ENCODE results near the gene SEC14L1.

Gene SEC14L1

DNA sequence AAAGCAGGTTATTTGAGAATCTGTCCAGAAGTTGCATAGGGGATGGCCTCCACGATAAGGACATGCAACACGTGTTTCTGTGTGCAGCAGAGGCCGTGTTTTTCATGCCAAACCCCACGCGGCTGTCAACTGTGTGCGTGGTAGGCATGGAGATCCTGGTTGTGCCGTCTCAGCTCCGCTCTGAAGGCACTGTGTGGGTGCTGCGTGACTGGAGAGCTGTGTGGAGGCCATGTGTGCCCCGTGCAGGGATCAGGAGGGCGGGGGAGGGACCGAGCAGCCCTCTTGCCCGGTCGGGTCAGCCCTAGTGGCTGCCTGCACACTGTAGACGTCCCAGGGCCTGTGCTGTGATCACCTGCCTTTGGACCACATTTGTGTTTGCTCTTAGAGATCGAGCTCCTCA, 74.5 kb downstream of the SEC14L1 start:
- no peak for DNase-seq

DNA sequence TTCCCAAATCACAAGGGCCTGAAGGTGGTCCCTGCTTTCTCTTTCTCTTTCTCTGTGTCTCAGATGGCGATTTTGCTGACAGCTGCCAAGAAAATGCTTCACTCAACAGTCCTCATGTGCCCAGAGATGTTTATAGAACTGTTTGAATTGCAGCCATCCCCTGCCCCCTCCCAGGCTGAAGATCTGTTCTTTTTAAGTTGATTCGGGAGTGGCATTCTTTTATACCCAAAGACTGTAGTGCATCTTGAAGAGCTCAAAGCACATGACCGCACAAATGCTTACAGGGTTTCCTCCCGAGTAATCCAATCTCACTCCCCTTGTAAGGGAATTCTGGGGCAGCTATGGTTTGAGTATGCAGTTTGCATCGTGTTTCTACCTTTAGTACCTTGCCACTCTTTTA, 75.7 kb downstream of the SEC14L1 start:
- no peak for DNase-seq

DNA sequence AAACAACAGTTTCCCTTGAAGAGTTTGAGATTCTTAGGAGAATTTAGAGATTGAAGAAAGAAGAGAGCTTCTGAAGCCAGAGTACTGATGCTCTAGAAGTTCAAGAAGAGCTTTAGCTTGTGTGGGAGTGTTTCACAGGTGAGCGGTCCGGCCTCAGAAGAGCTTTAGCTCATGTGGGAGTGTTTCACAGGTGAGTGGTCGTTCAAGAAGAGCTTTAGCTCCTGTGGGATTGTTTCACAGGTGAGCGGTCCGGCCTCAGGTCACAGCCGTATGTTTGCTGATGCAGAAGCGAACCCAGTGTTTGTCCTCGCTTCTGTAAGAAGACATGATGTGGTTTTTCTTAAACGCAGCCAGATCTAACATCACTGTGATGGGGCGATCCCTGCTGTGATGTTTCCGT, 76.4 kb downstream of the SEC14L1 start:
- no peak for DNase-seq

DNA sequence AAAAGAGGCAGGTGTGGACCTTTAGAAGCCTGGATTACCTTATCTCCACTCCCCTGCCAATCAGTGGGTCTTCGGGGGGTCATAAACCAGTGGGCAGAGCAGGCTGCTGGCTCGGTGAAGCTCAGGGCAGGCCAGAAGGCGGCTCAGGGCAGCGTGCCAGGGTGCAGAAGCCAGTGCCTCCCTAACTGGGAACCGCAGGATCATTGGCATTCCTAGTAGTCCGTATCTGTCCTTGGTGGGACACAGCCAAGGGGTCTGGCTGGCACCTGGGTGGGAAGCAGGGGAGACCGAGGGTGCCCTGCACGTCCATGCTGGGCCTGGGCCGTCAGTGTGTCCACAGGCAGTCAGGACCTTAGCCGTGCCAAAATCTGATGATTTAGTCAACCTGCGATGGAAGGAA, 76.8 kb downstream of the SEC14L1 start:
- DNase-seq, result no peak

DNA sequence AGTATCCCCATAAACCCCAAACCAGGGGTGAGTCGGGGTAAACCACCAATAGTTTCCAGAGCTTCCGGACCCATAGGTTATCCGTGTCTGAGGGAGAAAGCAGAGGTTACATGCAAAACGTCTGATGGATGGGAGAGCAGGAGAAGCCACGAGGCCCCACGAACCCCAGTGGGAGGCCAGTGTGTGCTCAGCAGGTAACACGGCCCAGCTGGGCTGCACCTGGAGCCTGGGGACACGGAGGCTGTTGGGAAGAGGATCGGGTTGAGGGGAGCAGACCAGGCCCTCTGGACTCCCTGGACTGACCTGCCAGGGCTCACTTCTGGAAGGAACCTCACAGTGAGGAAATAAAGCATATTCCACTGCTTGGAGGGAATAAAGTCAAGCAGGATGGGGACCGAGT, 78.1 kb downstream of the SEC14L1 start:
- DNase-seq, result no peak

DNA sequence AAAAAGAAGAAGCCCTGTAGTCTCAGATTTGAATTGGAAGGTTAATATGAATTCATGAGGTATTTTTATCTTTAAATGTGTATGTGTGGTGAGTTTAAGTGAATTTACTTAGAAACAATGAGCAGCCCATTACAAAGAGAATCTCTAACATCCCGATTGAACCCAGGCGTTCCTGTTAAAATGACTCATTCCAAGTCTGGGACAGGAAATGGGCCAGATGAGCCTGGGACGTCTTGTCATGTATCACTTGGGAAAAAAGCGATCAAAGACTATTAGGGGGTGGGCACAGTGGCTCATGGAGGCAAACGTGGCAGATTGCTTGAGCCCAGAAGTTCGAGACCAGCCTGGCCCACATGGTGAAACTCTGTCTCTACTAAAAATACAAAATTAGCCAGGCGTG, 81.6 kb downstream of the SEC14L1 start:
- DNase-seq, result no peak

DNA sequence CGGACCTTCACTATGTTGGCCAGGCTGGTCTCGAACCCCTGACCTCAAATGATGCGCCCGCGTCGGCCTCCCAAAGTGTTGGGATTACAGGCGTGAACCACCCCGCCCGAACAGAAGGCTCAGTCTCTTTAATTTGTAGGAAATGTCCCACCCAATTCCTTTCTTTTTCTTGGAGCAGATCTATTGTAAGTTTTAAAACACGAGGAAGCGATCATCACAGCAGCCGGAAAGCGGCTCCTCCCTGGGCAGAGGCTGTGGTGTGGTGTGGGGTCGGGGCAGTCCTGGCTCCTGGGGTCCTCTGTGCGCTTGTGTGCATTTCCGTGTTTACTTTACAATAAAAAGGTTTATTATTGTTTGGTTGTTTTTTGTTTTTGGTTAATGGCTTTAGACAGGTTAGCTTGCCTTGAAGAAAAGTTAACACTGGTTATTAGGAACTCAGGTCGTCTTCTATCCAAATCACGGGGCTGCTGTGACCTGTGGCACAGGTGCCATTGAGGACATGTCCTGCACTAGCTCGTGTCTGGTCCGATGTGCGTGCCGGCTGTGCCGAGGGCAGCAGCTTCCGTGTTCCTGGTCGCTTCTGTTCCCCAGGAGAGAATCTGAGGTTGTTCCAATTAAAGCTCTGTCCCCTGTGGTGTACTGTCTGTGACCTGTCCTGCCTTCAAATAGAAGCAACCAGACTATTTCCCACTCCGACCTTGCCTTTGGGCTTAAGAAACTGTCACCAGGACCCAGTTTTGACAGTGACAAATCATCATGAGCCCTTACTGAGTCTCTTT, 83.1 kb downstream of the SEC14L1 start:
- no peak for DNase-seq

DNA sequence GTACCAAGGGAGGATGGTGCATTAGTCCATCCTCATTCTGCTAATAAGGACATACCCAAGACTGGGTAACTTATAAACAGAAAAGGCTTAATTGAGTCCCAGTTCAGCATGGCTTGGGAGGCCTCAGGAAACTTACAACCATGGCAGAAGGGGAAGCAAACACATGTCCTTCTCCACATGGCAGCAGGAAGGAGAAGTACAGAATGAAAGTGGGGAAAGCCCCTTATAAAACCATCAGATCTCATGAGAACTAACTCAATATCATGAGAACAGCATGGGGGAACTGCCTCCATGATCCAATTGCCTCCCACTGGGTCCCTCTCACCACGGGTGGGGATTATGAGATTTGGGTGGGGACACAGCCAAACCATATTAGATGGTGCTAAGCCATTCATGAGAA, 84.5 kb downstream of the SEC14L1 start:
- DNase-seq, result peak; percentile 58

DNA sequence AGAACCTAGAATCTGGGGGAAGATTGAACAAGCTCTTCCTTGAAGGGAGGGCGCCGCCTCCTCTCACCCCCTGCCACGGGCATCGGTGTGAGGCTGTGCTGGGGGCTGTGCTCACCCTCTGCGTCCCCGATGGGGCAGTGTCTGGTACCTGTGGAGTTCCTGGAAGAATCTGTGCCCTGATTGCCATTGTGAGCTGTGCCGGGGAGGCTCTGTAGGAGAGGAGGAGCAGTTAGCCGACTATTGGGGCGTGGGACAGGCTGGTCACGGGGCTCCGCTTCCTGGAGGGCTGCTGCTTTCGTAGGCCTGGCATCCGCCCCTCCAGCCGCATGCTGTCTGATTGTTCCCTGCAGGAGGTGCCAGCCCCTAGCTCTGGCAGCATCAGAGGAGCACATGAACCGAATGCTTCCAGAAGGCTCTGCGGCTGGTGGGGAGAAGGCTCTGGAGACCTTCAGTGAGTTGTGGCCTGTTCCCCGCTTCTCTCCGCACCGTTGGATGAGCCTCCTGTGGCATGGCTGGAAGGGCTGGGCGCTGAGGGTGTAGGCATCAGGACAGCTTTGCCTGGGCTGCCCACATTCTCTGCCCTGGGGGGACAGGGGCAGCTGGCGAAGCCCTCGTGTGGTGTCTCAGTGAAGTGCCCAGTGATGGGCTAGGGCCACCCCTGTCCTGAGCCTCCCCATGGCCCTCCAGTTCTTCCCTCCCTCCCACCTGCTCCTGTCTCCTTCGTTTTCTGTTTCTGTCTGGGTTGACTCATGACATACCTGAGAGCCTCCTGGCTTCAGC, 86.9 kb downstream of the SEC14L1 start:
- no peak for DNase-seq

DNA sequence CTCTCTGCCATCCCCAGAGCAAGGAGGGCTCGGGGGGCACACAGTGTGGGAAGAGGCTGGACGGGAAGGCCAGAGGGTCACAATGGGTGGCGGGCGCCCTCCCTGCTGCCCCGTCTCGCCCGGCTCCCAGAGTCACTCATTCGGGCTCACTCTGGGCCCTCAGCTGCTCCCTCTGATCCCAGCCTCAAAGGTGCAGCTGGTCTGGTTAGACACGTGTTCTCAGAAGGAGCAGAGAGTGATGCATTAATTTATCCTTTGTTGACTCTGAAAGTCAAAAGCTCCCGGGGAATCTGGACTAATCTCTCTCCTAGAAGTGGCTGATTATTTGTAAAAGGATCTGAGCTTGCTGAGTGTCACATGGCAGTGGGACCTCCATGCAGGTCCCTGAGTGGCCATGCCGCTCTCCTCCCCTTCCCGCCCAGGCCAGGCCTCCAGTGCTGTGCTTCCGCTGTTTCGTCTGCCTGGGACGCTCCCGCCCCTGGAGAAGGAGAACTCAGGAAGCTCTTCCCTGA, 87.5 kb downstream of the SEC14L1 start:
- peak; percentile 34 for DNase-seq

DNA sequence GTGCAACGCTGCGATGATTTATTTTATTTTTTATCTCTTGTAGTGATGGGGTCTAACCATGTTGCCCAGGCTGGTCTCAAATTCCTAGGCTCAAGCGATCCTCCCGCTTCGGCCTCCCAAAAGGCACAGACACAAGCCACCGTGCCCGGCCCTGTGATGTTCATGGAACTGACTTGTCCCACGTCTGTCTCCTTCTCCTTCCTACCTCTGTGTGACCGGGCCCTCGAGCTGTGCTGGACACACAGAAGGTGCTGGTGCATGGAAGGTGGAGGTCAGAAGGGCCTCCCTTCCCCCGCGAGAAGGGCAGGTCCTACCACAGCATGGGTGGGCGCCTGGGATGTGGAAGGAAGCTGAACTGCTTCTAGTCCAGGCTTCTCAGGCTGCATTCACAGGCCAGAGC, 88.0 kb downstream of the SEC14L1 start:
- no peak for DNase-seq

DNA sequence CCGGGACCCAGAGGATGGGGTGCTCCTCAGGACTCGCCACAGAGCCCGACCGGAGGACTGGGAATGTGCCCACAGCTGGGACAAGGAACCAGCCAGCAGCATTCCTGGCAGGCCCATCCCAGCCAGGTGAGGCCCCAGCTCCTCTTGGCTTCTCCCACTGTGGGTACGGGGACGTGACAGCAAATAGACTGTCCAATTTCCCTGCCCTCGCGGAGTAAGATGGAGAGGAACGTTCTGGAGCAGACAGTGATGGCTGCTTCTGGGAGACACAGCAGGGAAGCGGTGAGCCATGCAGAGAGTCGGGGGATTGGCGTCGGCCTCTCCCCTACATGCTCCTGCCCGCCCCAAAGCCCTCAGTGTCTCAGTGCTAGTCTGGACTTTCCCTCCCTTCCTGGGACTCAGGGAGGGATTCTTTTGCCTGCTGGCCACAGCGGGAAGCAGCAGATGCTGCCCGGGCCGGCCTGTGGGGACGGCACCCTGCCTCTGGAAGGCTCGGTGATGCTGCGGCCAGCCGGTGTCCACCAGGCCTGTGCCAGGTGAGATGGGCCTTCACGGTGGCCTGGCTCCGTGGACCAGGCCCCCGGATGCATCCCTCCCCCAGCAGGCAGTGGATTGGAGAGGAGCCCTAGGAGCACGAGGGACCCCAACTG, 89.1 kb downstream of the SEC14L1 start:
- DNase-seq, result no peak

DNA sequence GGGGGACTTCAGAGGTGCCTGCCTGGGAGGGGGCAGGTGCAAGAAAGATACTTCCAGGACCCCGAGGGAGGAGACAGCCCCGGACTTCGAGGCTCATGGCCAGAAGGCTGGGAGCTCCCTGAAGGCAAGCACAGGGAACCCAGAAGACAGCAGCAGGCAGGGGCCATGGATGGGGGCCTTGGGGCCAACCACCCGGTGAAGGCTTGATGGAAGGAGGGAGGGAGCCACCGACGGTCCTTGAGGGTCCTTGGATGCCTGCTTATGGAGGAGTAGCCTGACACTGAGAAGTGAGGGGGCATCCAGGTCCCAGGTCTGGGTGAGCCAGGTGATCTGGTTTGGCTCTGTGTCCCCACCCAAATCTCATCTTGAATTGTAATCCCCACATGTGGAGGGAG, 89.7 kb downstream of the SEC14L1 start:
- DNase-seq, result no peak

DNA sequence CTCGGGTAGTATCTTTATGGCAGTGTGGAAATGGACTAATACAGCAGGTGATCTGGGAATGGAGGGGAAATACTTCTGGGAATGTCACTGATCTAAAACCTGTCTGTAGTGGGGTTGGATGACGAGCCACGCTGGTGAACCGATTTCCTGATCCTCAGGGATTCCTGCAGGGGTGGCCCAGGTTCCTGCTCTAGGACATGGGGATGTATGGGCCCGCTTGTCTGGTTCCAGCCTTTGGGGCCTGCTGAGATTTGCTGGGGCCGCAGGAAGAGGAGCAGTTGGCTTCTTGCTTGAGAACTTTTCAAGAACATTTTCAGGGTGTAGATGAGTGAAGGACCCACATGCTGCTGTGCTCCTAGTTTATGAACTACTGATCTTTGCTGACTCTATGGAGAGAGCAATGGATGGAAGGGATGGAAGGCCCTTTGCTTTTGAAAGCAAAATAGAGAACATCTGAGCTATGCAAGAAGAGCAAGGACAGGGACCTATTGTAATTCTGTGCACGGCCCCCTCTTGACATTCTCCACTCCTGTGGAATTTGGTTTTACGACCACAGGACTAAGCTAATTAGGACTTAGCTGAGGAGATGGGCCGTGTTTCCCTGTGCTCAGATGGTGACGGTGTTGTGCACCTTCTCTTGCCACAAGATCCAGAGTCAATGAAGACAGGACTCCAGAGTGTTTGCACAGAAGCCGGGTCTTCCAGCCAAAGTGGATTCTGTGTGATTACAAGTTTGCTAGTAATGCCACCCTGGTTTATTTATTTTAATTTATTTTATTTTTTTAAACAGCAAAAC, 90.5 kb downstream of the SEC14L1 start:
- peak; percentile 56 for DNase-seq

DNA sequence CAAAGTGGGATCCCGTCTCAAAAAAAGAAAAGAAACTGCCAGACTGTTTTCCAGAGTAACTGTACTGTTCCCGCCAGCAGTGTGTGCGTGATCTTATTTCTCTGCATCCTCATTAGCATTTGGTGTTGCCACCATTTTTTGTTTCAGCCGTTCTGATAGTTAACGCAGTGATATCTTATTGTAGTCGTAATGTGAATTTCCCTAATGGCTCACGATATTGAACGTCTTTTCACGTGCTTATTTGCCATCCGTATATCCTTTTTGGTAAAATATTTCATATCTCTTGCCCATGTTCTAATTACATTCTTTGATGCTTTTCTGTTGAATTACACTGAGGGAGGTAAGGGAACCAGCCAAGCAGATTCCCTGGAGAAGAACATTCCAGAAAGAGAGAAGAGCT, 92.4 kb downstream of the SEC14L1 start:
- DNase-seq, result no peak

DNA sequence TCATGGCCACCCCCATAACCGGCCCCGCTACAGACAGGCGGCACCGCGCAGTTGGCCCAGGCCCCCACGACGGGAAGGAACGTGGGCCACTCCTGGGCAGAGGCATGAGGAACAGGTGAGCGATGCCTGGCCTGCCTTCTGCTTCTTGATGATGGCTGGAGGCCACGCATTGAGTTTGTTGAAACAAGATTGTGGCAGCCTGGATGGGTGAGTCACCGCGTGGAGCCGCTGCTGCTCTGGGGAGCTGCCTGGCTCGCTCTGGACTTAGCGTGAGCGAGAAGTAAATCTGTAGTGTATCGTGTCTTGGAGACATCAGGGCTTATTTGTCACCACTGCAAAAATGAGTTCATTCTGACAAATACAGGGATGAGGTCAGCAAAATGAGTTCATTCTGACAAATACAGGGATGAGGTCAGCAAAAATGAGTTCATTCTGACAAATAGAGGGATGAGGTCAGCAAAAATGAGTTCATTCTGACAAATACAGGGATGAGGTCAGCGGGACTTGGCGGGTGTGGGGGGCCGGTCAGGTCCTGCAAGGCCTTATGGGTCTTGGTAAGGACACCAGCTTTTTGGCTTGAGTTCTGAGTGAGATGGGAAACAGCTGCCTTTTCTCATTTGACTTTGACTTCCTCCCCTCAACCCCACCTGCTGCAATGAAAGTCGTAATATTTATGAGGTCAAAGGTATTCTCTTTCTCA, 93.0 kb downstream of the SEC14L1 start:
- DNase-seq, result no peak

DNA sequence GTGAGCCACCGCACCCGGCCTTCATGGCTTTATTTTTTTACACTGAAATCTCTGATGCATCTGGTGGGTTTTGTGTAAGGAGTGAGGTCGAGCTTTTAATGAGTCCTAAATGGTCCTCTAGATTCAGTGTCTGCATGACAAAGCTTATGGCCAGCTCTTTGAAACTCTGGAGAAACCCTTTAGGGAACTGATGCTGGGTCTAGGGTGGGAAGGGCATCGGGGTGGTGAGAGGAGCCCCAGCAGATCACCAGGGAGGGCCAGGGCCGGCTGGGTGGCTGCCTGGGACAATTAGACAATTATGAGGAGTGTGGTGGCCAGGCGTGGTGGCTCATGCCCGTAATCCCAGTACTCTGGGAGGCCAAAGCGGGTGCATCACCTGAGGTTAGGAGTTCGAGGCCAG, 93.9 kb downstream of the SEC14L1 start:
- no peak for DNase-seq

DNA sequence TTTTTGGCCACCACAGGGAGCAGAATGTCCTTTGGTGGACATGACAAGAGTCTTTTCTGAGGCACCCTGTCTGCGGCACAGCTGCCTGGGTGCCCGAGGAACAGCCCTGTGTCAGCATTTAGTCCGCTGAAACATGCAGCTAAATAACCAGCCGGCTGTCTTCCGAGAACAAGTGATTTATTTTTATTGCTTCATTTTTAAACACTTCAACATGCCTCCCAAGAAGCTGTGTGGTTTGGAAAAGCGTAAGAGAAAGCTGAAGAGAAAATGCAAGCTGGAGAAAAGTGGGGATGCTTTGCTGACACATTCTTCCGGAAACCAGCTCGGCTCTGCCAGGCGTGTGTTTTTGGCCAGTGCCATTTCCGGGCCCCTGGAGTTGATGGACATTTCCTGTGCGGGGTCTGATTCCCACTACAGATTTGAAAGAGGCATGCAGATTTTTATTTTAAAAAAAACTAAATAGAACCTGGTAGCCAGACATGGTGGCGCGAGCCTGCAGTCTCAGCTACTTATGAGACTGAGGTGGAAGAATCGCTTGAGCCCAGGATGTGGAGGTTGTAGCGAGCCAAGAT, 94.7 kb downstream of the SEC14L1 start:
- no peak for DNase-seq

DNA sequence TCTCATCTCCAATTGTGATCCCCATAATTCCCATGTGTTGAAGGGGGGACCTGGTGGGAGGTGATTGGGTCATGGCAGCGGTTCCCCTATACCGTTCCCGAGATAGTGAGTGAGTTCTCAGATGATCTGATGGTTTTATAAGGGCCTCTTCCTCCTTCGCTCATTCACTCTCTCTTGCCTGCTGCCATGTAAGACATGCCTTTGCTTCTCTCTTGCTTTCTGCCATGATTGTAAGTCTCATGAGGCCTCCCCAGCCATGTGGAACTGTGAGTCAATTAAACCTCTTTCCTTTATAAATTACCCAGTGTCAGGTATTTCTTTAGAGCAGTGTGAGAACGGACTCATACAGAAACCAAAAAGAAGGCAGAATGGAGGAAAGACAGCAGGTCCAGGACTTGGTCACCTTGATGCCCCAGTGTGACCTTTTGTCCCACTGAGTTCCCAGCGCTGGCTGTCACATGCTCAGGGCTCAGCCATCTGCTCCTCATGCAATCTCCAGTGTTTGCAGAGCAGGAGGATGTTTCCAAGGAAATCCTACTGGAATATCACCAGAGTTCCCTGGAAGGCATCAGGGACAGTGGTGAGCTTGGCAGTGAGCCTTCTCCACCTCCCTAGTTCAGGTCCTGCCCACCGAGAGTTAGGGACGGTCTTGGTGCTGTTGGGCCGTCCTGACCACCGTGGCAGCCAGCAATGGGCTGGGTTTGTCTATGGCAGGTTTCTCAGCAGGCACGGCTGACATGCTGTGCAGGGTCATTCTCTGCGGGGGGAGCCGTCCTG, 96.7 kb downstream of the SEC14L1 start:
- DNase-seq, result peak; percentile 46

DNA sequence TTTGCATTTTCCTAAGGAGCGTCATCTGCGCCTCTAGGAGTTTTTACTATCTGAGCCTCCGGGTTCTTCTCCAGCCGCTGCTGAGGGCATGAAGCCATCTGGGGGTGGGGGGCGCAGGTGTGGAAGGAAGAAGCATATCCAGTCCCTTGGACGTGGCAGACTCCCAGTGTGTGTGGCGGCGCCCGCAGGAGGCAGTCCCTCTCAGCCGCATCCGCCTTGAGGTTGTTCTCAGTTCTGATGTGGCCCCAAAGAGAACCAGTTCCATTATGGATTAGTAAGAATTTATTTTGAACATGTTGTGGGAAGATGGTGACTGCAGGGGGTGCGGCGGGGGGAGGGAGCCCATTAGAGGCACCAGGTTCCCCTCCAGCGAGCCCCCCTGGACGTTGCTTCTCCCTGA, 100.2 kb downstream of the SEC14L1 start:
- no peak for DNase-seq
